HCT116 (cell line): Measurements from ENCODE around the gene RASGRF1. TPM values are rescaled to one million over a fixed set of nuclear protein-coding genes. Genes with fewer than 3 reads are reported as not detected.

Experiments
- ATAC-seq: fragments of 200-7000 bp; cut with Tn5 transposase; 2 replicates; pipeline ENCODE4 v1.9.1; 2020; ENCODE audit warnings: mild to moderate bottlenecking, moderate library complexity
- BruUV-seq: library from RNA; stranded (reverse); fragments of 400-500 nt; replicated peaks from 2 replicates; lab custom pipeline; 2021; lab: Mats Ljungman, UMichigan
- CTCF ChIA-PET: fragments of 300-600 bp; sonication (Branson Sonifier 250); formaldehyde crosslinking; loops from one replicate; lab custom pipeline; 2021; ENCODE audit warnings: antibody characterized with exemption; lab: Charles Lee
- POLR2A ChIA-PET: fragments of 300-600, 350-600 bp; sonication (Branson Sonifier 250); formaldehyde crosslinking; loops from one replicate; lab custom pipeline; 2021; ENCODE audit warnings: antibody characterized with exemption; lab: Charles Lee
- RAD21 ChIA-PET, 2 experiments: fragments of 300-600 bp; sonication (Branson Sonifier 250); formaldehyde crosslinking; loops; one replicate each; lab custom pipeline; 2023; ENCODE audit warnings: low total read pairs in 2 of 2; ENCODE audit not compliant: uncharacterized antibody in 2 of 2, unreplicated experiment in 2 of 2, low non-redundant PET in 1 of 2; lab: Charles Lee
- DNase-seq: peaks from one replicate; pipeline ENCODE4 v3.0.0-alpha.2; 2010; ENCODE audit warnings: low read depth, low spot score
- H2AFZ ChIP-seq: fragments of 200-600 bp; shearing (Covaris generic), sonication (generic); 2 replicates; pipeline ENCODE4 v1.6.1; 2017; ENCODE audit warnings: low read depth, mixed run types, mixed read lengths, antibody characterized with exemption, low read length; ENCODE audit not compliant: poor library complexity, severe bottlenecking
- H3K27ac ChIP-seq: 2 replicates; pipeline ENCODE4 v1.5.1; 2012; ENCODE audit warnings: low read depth, low read length
- H3K27me3 ChIP-seq: fragments of 200-600 bp; sonication (generic); 2 replicates; pipeline ENCODE4 v1.6.1; 2016; ENCODE audit warnings: mixed run types, low read length, mixed read lengths; ENCODE audit not compliant: insufficient read depth
- H3K36me3 ChIP-seq, 2 experiments: fragments of 200-500 bp in 1 of 2; fragments of 200-600 bp in 1 of 2; sonication (Bioruptor generic) in 1 of 2; sonication (generic) in 1 of 2; 2 replicates each; pipeline versions ENCODE4 v1.5.1 to v1.6.1; 2014 to 2016; ENCODE audit warnings: low read length in 2 of 2, inconsistent platforms in 1 of 2, mixed read lengths in 1 of 2, mixed run types in 1 of 2; ENCODE audit not compliant: insufficient read depth in 2 of 2, control insufficient read depth in 1 of 2
- H3K4me1 ChIP-seq, 2 experiments: fragments of 200-600 bp in 1 of 2; sonication (generic) in 1 of 2; 2 replicates each; pipeline versions ENCODE4 v1.5.1 to v1.6.1; 2012 to 2017; ENCODE audit warnings: low read length in 2 of 2, inconsistent platforms in 1 of 2, mild to moderate bottlenecking in 1 of 2, mixed read lengths in 1 of 2, mixed run types in 1 of 2, moderate library complexity in 1 of 2; ENCODE audit not compliant: insufficient read depth in 2 of 2, control insufficient read depth in 1 of 2
- H3K4me2 ChIP-seq: fragments of 200-600 bp; sonication (generic); 2 replicates; pipeline ENCODE4 v1.6.1; 2017; ENCODE audit warnings: mixed run types, low read length, mixed read lengths
- H3K4me3 ChIP-seq, 2 experiments: fragments of 200-600 bp in 1 of 2; sonication (generic) in 1 of 2; replicated peaks in 1 of 2; 2 replicates each; pipeline ENCODE4 v1.5.1; 2011 to 2016; ENCODE audit warnings: low read length in 2 of 2, control low read depth in 1 of 2, low read depth in 1 of 2, mild to moderate bottlenecking in 1 of 2, mixed read lengths in 1 of 2, mixed run types in 1 of 2
- H3K79me2 ChIP-seq: fragments of 200-600 bp; sonication (generic); 2 replicates; pipeline ENCODE4 v1.6.1; 2017; ENCODE audit warnings: mild to moderate bottlenecking, mixed run types, low read length, moderate library complexity, mixed read lengths; ENCODE audit not compliant: insufficient read depth
- H3K9ac ChIP-seq: fragments of 200-600 bp; sonication (generic); 2 replicates; pipeline ENCODE4 v1.6.1; 2016; ENCODE audit warnings: low read length, mixed read lengths
- H3K9me2 ChIP-seq: fragments of 200-600 bp; sonication (generic), shearing (Covaris generic); 2 replicates; pipeline ENCODE4 v1.6.1; 2017; ENCODE audit warnings: mixed run types, mild to moderate bottlenecking, moderate library complexity; ENCODE audit not compliant: insufficient read depth
- H3K9me3 ChIP-seq, 2 experiments: fragments of 200-500 bp in 1 of 2; fragments of 200-600 bp in 1 of 2; sonication (Bioruptor generic) in 1 of 2; sonication (generic) in 1 of 2; 2 replicates each; pipeline ENCODE4 v1.6.1; 2014 to 2017; ENCODE audit warnings: low read length in 2 of 2, mixed read lengths in 2 of 2, inconsistent platforms in 1 of 2, low read depth in 1 of 2, mild to moderate bottlenecking in 1 of 2, mixed run types in 1 of 2, moderate library complexity in 1 of 2; ENCODE audit not compliant: control insufficient read depth in 1 of 2, insufficient read depth in 1 of 2
- H4K20me1 ChIP-seq: fragments of 200-600 bp; sonication (generic), shearing (Covaris generic); 2 replicates; pipeline ENCODE4 v1.6.1; 2017; ENCODE audit warnings: mixed run types, mild to moderate bottlenecking, moderate library complexity; ENCODE audit not compliant: insufficient read depth
- ELF1 ChIP-seq: IDR thresholded peaks from 2 replicates; pipeline ENCODE4 v1.6.1; 2012; ENCODE audit warnings: low read depth, borderline replicate concordance
- RAD21 ChIP-seq: IDR thresholded peaks from 2 replicates; pipeline ENCODE4 v1.6.1; 2012; ENCODE audit warnings: low read depth, mild to moderate bottlenecking
- intact Hi-C: fragments of 100-400 bp; cut with micrococcal nuclease; formaldehyde crosslinking; loops from 2 replicates; pipeline ENCODE4 v1.10.0; 2022
- total RNA-seq: library from RNA; stranded (reverse); gene quantifications from one replicate; pipeline ENCODE4 v1.2.1, GENCODE V29; 2021; ENCODE audit not compliant: unreplicated experiment
- TF ChIP-seq, protein P1 (sequence below): IDR thresholded peaks from 2 replicates; pipeline ENCODE4 v1.6.1; 2012; ENCODE audit warnings: low read depth
- TF ChIP-seq, protein P2 (sequence below): IDR thresholded peaks from 2 replicates; pipeline ENCODE4 v1.6.1; 2011; ENCODE audit warnings: mild to moderate bottlenecking, low read length, moderate library complexity; ENCODE audit not compliant: insufficient replicate concordance; ENCODE audit errors: extremely low read depth

The RASGRF1 gene
- total RNA-seq, 1 experiment from 2014 or later, result 2.4 TPM

DNA sequence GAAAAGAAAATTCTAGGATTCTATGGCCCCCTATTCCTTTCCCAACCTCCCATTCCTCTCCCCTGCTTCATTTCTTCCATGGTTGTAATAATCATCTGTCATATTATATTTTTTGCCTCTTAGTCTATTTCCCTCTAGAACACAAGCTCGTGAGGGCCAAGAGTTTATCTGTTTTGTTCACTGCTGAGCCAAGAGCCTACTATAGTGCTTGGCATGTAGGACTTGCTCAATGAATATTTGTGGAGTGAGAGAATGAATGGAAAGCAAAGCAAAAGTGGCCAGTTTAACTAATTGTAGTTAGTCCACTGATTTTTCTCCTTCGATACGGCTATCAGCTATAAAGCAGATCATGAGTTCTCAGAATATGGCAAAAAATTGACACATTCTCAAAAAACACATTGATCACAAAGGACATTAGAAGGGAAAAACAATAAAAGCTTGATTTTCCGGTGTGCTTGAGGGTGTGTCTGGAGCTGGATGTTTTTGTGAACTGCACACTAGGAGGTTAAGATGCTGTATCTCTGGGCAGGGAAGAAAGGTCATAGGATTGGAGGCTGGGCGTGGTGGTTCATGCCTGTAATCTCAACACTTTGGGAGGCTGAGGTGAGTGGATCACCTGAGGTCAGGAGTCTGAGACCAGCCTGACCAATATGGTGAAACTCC is 120.8 kb downstream of the RASGRF1 start:
- H3K36me3 ChIP-seq, result no peaks in the 10 kb centered on the region
- no peaks in the 10 kb centered on the region for H3K79me2 ChIP-seq
- no peak overlapping the region for H3K4me3 ChIP-seq
- CTCF ChIA-PET, result interaction anchor here (1.5 kb wide), 1 partner anchor 10 kb away, joined by 4 read pairs; no protein-coding TSS in a partner anchor
- ATAC-seq (no peak), DNase-seq (no peak)
- POLR2A ChIA-PET, result no interaction called here
- peaks cover 25 to 30% of the 10 kb centered on the region in 2 experiments for H3K4me1 ChIP-seq
- intact Hi-C loops, result no loop called here
- no peaks in the 10 kb centered on the region for H3K9me2 ChIP-seq
- peak overlapping the region; percentile 0 for H3K4me2 ChIP-seq
- no peaks in the 10 kb centered on the region for H4K20me1 ChIP-seq
- TF ChIP-seq ELF1 (no peak), RAD21 (no peak)
- TF ChIP-seq, protein P1, sequence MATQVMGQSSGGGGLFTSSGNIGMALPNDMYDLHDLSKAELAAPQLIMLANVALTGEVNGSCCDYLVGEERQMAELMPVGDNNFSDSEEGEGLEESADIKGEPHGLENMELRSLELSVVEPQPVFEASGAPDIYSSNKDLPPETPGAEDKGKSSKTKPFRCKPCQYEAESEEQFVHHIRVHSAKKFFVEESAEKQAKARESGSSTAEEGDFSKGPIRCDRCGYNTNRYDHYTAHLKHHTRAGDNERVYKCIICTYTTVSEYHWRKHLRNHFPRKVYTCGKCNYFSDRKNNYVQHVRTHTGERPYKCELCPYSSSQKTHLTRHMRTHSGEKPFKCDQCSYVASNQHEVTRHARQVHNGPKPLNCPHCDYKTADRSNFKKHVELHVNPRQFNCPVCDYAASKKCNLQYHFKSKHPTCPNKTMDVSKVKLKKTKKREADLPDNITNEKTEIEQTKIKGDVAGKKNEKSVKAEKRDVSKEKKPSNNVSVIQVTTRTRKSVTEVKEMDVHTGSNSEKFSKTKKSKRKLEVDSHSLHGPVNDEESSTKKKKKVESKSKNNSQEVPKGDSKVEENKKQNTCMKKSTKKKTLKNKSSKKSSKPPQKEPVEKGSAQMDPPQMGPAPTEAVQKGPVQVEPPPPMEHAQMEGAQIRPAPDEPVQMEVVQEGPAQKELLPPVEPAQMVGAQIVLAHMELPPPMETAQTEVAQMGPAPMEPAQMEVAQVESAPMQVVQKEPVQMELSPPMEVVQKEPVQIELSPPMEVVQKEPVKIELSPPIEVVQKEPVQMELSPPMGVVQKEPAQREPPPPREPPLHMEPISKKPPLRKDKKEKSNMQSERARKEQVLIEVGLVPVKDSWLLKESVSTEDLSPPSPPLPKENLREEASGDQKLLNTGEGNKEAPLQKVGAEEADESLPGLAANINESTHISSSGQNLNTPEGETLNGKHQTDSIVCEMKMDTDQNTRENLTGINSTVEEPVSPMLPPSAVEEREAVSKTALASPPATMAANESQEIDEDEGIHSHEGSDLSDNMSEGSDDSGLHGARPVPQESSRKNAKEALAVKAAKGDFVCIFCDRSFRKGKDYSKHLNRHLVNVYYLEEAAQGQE, result no peak
- TF ChIP-seq, protein P2, sequence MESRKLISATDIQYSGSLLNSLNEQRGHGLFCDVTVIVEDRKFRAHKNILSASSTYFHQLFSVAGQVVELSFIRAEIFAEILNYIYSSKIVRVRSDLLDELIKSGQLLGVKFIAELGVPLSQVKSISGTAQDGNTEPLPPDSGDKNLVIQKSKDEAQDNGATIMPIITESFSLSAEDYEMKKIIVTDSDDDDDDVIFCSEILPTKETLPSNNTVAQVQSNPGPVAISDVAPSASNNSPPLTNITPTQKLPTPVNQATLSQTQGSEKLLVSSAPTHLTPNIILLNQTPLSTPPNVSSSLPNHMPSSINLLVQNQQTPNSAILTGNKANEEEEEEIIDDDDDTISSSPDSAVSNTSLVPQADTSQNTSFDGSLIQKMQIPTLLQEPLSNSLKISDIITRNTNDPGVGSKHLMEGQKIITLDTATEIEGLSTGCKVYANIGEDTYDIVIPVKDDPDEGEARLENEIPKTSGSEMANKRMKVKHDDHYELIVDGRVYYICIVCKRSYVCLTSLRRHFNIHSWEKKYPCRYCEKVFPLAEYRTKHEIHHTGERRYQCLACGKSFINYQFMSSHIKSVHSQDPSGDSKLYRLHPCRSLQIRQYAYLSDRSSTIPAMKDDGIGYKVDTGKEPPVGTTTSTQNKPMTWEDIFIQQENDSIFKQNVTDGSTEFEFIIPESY, result no peak
- no TSS peak for BruUV-seq
- no peak overlapping the region for H3K27ac ChIP-seq
- H3K9me3 ChIP-seq, result no peaks in the 10 kb centered on the region
- H3K9ac ChIP-seq, result no peak overlapping the region
- no peaks in the 10 kb centered on the region for H3K27me3 ChIP-seq
- RAD21 ChIA-PET, result no interaction called here
- H2AFZ ChIP-seq, result no peak overlapping the region
